OCI-LY1 (cell line): Measurements from ENCODE around the gene C11orf58.

Experiments used
- H2AFZ ChIP-seq: fragments of 200-600 bp; sonication (generic), shearing (Covaris generic); 2 replicates; pipeline ENCODE4 v1.6.0; 2014; ENCODE audit warnings: antibody characterized with exemption, mild to moderate bottlenecking, low read length
- H3F3A ChIP-seq: fragments of 200-600 bp; sonication (generic), shearing (Covaris generic); 2 replicates; pipeline ENCODE4 v1.6.0; 2014; ENCODE audit warnings: mild to moderate bottlenecking, antibody characterized with exemption, low read length, moderate library complexity; ENCODE audit not compliant: insufficient read depth
- H3K27ac ChIP-seq: fragments of 200-600 bp; sonication (generic); 2 replicates; pipeline ENCODE4 v1.5.1; 2014; ENCODE audit warnings: low read length, mixed run types, mild to moderate bottlenecking, low read depth; ENCODE audit not compliant: poor library complexity, severe bottlenecking
- H3K27me3 ChIP-seq: fragments of 200-600 bp; sonication (generic); 2 replicates; pipeline ENCODE4 v1.6.0; 2014; ENCODE audit warnings: antibody characterized with exemption, mild to moderate bottlenecking, low read length, moderate library complexity; ENCODE audit not compliant: insufficient read depth
- H3K36me3 ChIP-seq: fragments of 200-600 bp; sonication (generic); 2 replicates; pipeline ENCODE4 v1.6.1; 2014; ENCODE audit warnings: mild to moderate bottlenecking, antibody characterized with exemption, low read length, moderate library complexity, mixed read lengths; ENCODE audit not compliant: insufficient read depth
- H3K4me1 ChIP-seq: fragments of 200-600 bp; sonication (generic); 2 replicates; pipeline ENCODE4 v1.5.1; 2014; ENCODE audit warnings: mild to moderate bottlenecking, low read length, moderate library complexity; ENCODE audit not compliant: insufficient read depth, severe bottlenecking
- H3K4me2 ChIP-seq: fragments of 200-600 bp; sonication (generic), shearing (Covaris generic); 2 replicates; pipeline ENCODE4 v1.6.1; 2014; ENCODE audit warnings: low read length
- H3K4me3 ChIP-seq: fragments of 200-600 bp; sonication (generic); 2 replicates; pipeline ENCODE4 v1.5.1; 2014; ENCODE audit warnings: low read length, low read depth, mild to moderate bottlenecking, mixed read lengths; ENCODE audit not compliant: poor library complexity, severe bottlenecking
- H3K79me2 ChIP-seq: fragments of 200-600 bp; shearing (Covaris generic); 2 replicates; pipeline ENCODE4 v1.6.1; 2016; ENCODE audit warnings: mixed run types, low read length, mixed read lengths; ENCODE audit not compliant: insufficient read depth
- H3K9ac ChIP-seq: fragments of 200-600 bp; sonication (generic), shearing (Covaris generic); 2 replicates; pipeline ENCODE4 v1.6.1; 2014; ENCODE audit warnings: mild to moderate bottlenecking, low read length, mixed read lengths
- H3K9me2 ChIP-seq: fragments of 200-600 bp; sonication (generic), shearing (Covaris generic); 2 replicates; pipeline ENCODE4 v1.6.1; 2014; ENCODE audit warnings: low read depth, mild to moderate bottlenecking, low read length, mixed read lengths
- H3K9me3 ChIP-seq: fragments of 200-600 bp; shearing (Covaris generic); 2 replicates; pipeline ENCODE4 v1.6.1; 2014; ENCODE audit warnings: low read length, mixed read lengths
- H4K20me1 ChIP-seq: fragments of 200-600 bp; sonication (generic), shearing (Covaris generic); 2 replicates; pipeline ENCODE4 v1.6.0; 2016; ENCODE audit warnings: mild to moderate bottlenecking, low read length; ENCODE audit not compliant: insufficient read depth
- CTCF ChIP-seq: fragments of 200-600 bp; sonication (generic), shearing (Covaris generic); IDR thresholded peaks from 2 replicates; pipeline ENCODE4 v1.5.1; 2017; ENCODE audit warnings: mild to moderate bottlenecking, antibody characterized with exemption, low read length, moderate library complexity, mixed read lengths
- EZH2 ChIP-seq: fragments of 200-600 bp; sonication (generic), shearing (Covaris generic); IDR thresholded peaks from 2 replicates; pipeline ENCODE4 v1.8.0; 2017; ENCODE audit warnings: borderline replicate concordance, mixed run types, mild to moderate bottlenecking, antibody characterized with exemption, low read length, moderate library complexity, mixed read lengths

C11orf58 gene

GRCh38 chr11:16764888-16765287 is 26.4 kb downstream of the C11orf58 start:
- Histone ChIP-seq H3K36me3 (no peaks in the 10 kb centered on the region), H3K9me2 (no peaks in the 10 kb centered on the region), H3K9ac (no peak overlapping the region), H4K20me1 (no peaks in the 10 kb centered on the region), H3K4me1 (no peaks in the 10 kb centered on the region), H3K9me3 (no peaks in the 10 kb centered on the region), H3K27me3 (no peaks in the 10 kb centered on the region), H3F3A (no peaks in the 10 kb centered on the region), H3K27ac (no peak overlapping the region), H3K4me2 (no peak overlapping the region), H2AFZ (no peak overlapping the region), H3K79me2 (no peaks in the 10 kb centered on the region), H3K4me3 (no peak overlapping the region)
- TF ChIP-seq CTCF: no peak

DNA sequence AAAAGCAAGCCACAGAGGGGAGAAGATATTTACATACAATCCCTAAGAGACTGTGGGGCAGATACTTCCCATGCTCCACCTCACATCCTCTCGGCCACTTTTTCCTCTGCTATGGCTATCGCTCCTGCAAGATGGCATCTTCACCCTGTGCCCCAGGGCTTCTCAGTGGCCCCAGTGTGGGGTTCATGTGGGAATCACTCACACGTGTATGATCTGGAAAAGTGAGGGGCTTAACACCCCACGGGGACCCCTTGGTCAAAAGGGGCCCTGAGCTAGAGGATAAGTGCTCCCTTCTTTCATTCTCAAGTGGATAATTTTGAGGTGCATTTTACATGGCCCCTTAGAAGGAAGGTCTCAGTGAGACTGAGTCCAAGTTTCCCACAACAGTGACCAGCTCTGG is 28.7 kb downstream of the C11orf58 start:
- no peaks in the 10 kb centered on the region for H4K20me1 ChIP-seq
- no peaks in the 10 kb centered on the region for H3K4me1 ChIP-seq
- H3F3A ChIP-seq: no peaks in the 10 kb centered on the region
- no peaks in the 10 kb centered on the region for H3K27me3 ChIP-seq
- no peaks in the 10 kb centered on the region for H3K9me2 ChIP-seq
- H3K79me2 ChIP-seq: no peaks in the 10 kb centered on the region
- no peak overlapping the region for H2AFZ ChIP-seq
- no peak overlapping the region for H3K4me3 ChIP-seq
- H3K36me3 ChIP-seq: no peaks in the 10 kb centered on the region
- H3K9me3 ChIP-seq: no peaks in the 10 kb centered on the region
- H3K9ac ChIP-seq: no peak overlapping the region
- no peak overlapping the region for H3K27ac ChIP-seq
- H3K4me2 ChIP-seq: no peak overlapping the region
- TF ChIP-seq EZH2 (no peak), CTCF (no peak)

GRCh38 chr11:16767957-16768356 is 29.5 kb downstream of the C11orf58 start:
- TF ChIP-seq EZH2: no peak
- TF ChIP-seq CTCF: no peak
- Histone ChIP-seq H3K4me2 (no peak overlapping the region), H3F3A (no peaks in the 10 kb centered on the region), H3K9me3 (no peaks in the 10 kb centered on the region), H4K20me1 (no peaks in the 10 kb centered on the region), H3K27me3 (no peaks in the 10 kb centered on the region), H3K36me3 (no peaks in the 10 kb centered on the region), H3K4me1 (no peaks in the 10 kb centered on the region), H3K79me2 (no peaks in the 10 kb centered on the region), H3K9ac (no peak overlapping the region), H3K27ac (no peak overlapping the region), H3K9me2 (no peaks in the 10 kb centered on the region), H3K4me3 (no peak overlapping the region), H2AFZ (no peak overlapping the region)
